ENCODE data around the gene PTCHD1. TPM values are rescaled to one million over a fixed set of nuclear protein-coding genes. Genes with fewer than 3 reads are reported as not detected.

Gene PTCHD1
- total and polyA plus RNA-seq, 2 donors from 2014 or later = 0.63 TPM; not detected in 1

- TF ChIP-seq, protein P1, sequence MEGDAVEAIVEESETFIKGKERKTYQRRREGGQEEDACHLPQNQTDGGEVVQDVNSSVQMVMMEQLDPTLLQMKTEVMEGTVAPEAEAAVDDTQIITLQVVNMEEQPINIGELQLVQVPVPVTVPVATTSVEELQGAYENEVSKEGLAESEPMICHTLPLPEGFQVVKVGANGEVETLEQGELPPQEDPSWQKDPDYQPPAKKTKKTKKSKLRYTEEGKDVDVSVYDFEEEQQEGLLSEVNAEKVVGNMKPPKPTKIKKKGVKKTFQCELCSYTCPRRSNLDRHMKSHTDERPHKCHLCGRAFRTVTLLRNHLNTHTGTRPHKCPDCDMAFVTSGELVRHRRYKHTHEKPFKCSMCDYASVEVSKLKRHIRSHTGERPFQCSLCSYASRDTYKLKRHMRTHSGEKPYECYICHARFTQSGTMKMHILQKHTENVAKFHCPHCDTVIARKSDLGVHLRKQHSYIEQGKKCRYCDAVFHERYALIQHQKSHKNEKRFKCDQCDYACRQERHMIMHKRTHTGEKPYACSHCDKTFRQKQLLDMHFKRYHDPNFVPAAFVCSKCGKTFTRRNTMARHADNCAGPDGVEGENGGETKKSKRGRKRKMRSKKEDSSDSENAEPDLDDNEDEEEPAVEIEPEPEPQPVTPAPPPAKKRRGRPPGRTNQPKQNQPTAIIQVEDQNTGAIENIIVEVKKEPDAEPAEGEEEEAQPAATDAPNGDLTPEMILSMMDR (IDR thresholded peaks at IDR 0.05; ENCODE audit: borderline replicate concordance, extremely low read depth, insufficient read depth) = no peak
- no peak overlapping the region for H3K9ac ChIP-seq (ENCODE audit: low read length in 3 of 3)
- DNase-seq (peak in 4 of 5 donors; percentile 7 to 38 (median 22)), FAIRE-seq (no peak)
- H3K4me1 ChIP-seq (ENCODE audit: control insufficient read depth in 2 of 3, insufficient read depth in 2 of 3, low read depth in 1 of 3, low read length in 3 of 3) = peaks cover 0 to 2% (median 0%) of the 10 kb centered on the region in 3 donors
- no peaks in the 10 kb centered on the region for H3K9me3 ChIP-seq (ENCODE audit: control insufficient read depth in 2 of 3, insufficient read depth in 1 of 3, low read length in 3 of 3)
- intact Hi-C loops (cut with DNase I) = no loop called here
- no peak overlapping the region for H3K4me3 ChIP-seq (ENCODE audit: low read length in 3 of 3)
- H3K36me3 ChIP-seq (ENCODE audit: control insufficient read depth in 2 of 3, insufficient read depth in 3 of 3, low read length in 3 of 3) = no peaks in the 10 kb centered on the region
- no peak overlapping the region for H3K27ac ChIP-seq (ENCODE audit: low read depth in 2 of 2, low read length in 2 of 2)
- H3K27me3 ChIP-seq (ENCODE audit: control insufficient read depth, insufficient read depth, low read length) = peaks cover 22% of the 10 kb centered on the region
Measured at GRCh38 chrX:23332888-23333821, 1.5 kb upstream of the PTCHD1 start.

GRCh38 chrX:23333842-23334520 is 668 bp upstream of the PTCHD1 start:
- DNase-seq = peak in 4 of 5 donors; percentile 20 to 52 (median 30)
- H3K9me3 ChIP-seq (ENCODE audit: control insufficient read depth in 2 of 3, insufficient read depth in 1 of 3, low read length in 3 of 3) = no peaks in the 10 kb centered on the region
- peaks cover 22% of the 10 kb centered on the region for H3K27me3 ChIP-seq (ENCODE audit: control insufficient read depth, insufficient read depth, low read length)
- FAIRE-seq = no peak
- H3K9ac ChIP-seq (ENCODE audit: low read length in 3 of 3) = no peak overlapping the region
- TF ChIP-seq, protein P1 (IDR thresholded peaks at IDR 0.05; ENCODE audit: borderline replicate concordance, extremely low read depth, insufficient read depth) = no peak
- no peak overlapping the region for H3K4me3 ChIP-seq (ENCODE audit: low read length in 3 of 3)
- peaks cover 0 to 2% (median 0%) of the 10 kb centered on the region in 3 donors for H3K4me1 ChIP-seq (ENCODE audit: control insufficient read depth in 2 of 3, insufficient read depth in 2 of 3, low read depth in 1 of 3, low read length in 3 of 3)
- intact Hi-C loops (cut with DNase I) = no loop called here
- no peaks in the 10 kb centered on the region for H3K36me3 ChIP-seq (ENCODE audit: control insufficient read depth in 2 of 3, insufficient read depth in 3 of 3, low read length in 3 of 3)
- H3K27ac ChIP-seq (ENCODE audit: low read depth in 2 of 2, low read length in 2 of 2) = no peak overlapping the region

GRCh38 chrX:23334521-23334847 is 165 bp upstream of the PTCHD1 start:
- Histone ChIP-seq H3K4me1 (ENCODE audit: control insufficient read depth in 2 of 3, insufficient read depth in 2 of 3, low read depth in 1 of 3, low read length in 3 of 3) (peaks cover 0 to 2% (median 0%) of the 10 kb centered on the region in 3 donors), H3K4me3 (ENCODE audit: low read length in 3 of 3) (no peak overlapping the region), H3K9ac (ENCODE audit: low read length in 3 of 3) (no peak overlapping the region), H3K27me3 (ENCODE audit: control insufficient read depth, insufficient read depth, low read length) (peaks cover 22% of the 10 kb centered on the region), H3K9me3 (ENCODE audit: control insufficient read depth in 2 of 3, insufficient read depth in 1 of 3, low read length in 3 of 3) (no peaks in the 10 kb centered on the region), H3K27ac (ENCODE audit: low read depth in 2 of 2, low read length in 2 of 2) (no peak overlapping the region), H3K36me3 (ENCODE audit: control insufficient read depth in 2 of 3, insufficient read depth in 3 of 3, low read length in 3 of 3) (no peaks in the 10 kb centered on the region)
- DNase-seq = no peak
- TF ChIP-seq, protein P1 (IDR thresholded peaks at IDR 0.05; ENCODE audit: borderline replicate concordance, extremely low read depth, insufficient read depth) = no peak
- intact Hi-C loops (cut with DNase I) = no loop called here
- FAIRE-seq = no peak

Data from kidney (tissue), 14 donors.